Thoracic aorta (tissue), 2 donors: ENCODE measurements around the gene PYCARD. TPM values are rescaled to one million over a fixed set of nuclear protein-coding genes. Genes with fewer than 3 reads are reported as not detected.

Experiments used
- total RNA-seq, 2 donors: library from RNA; depleted of rRNA; stranded (reverse); fragments of >200 nt; gene quantifications; one replicate each; pipeline versions ENCODE4 v1.1.0 to v1.2.3, GENCODE V29; 2016

Gene PYCARD
- total RNA-seq, 2 donors from 2014 or later, result 19.2 to 23.0 TPM

Other genes with a start within 250 kb of the PYCARD start
- gene SETD1A, start 245.0 kb downstream of the PYCARD start, total RNA-seq, result 10 to 100 TPM in 1 of 2 donors, 1 to 10 TPM in 1; 7.4 to 14.6 TPM
- 10 to 100 TPM; 16.4 to 26.8 TPM for gene HSD3B7, start 217.6 kb downstream of the PYCARD start, total RNA-seq
- 1 to 10 TPM in 1 of 2 donors, under 1 TPM in 1; 0.68 to 1.6 TPM for gene STX1B, start 192.1 kb downstream of the PYCARD start, total RNA-seq
- gene STX4, start 169.2 kb downstream of the PYCARD start, total RNA-seq, result 10 to 100 TPM; 39.3 to 50.5 TPM
- gene ZNF668, start 128.5 kb downstream of the PYCARD start, total RNA-seq, result 10 to 100 TPM; 10.3 to 14.5 TPM
- gene ZNF646, start 128.3 kb downstream of the PYCARD start, total RNA-seq, result 10 to 100 TPM; 10.2 to 17.9 TPM
- 10 to 100 TPM; 10.6 to 13.7 TPM for gene PRSS53, start 113.8 kb downstream of the PYCARD start, total RNA-seq
- 100 to 1,000 TPM in 1 of 2 donors, 10 to 100 TPM in 1; 88.7 to 187 TPM for gene VKORC1, start 108.0 kb downstream of the PYCARD start, total RNA-seq
- 10 to 100 TPM; 35.1 to 58.5 TPM for gene BCKDK, start 94.4 kb downstream of the PYCARD start, total RNA-seq
- gene KAT8, start 85.1 kb downstream of the PYCARD start, total RNA-seq, result 10 to 100 TPM; 62.5 to 75.7 TPM
- not detected for gene PRSS8, start 67.0 kb downstream of the PYCARD start, total RNA-seq
- 10 to 100 TPM in 1 of 2 donors, 1 to 10 TPM in 1; 1.3 to 14.8 TPM for gene PRSS36, start 52.7 kb downstream of the PYCARD start, total RNA-seq
- gene FUS, start 22.6 kb downstream of the PYCARD start, total RNA-seq, result 100 to 1,000 TPM in 1 of 2 donors, 10 to 100 TPM in 1; 63.9 to 141 TPM
- under 1 TPM in 1 of 2 donors, not detected in 1; 0.07 TPM for gene TRIM72, start 11.4 kb upstream of the PYCARD start, total RNA-seq
- gene PYDC1, start 14.4 kb upstream of the PYCARD start, total RNA-seq, result not detected
- 10 to 100 TPM; 31.2 to 31.5 TPM for gene ITGAM, start 57.2 kb upstream of the PYCARD start, total RNA-seq
- 10 to 100 TPM in 1 of 2 donors, 1 to 10 TPM in 1; 9.7 to 32.9 TPM for gene ITGAX, start 152.4 kb upstream of the PYCARD start, total RNA-seq
- gene ITGAD, start 190.6 kb upstream of the PYCARD start, total RNA-seq, result under 1 TPM in 1 of 2 donors, not detected in 1; 0.14 TPM
- gene COX6A2, start 225.6 kb upstream of the PYCARD start, total RNA-seq, result not detected
- 1 to 10 TPM; 1.1 to 1.9 TPM for gene ZNF843, start 240.0 kb upstream of the PYCARD start, total RNA-seq